DOHH2 (cell line): ENCODE results near the gene ENPEP.

Source experiments
- EZH2phosphoT487 ChIP-seq: fragments of 200-600 bp; sonication (generic); IDR thresholded peaks from 2 replicates; pipeline ENCODE4 v1.6.1; 2017; ENCODE audit warnings: borderline replicate concordance, mild to moderate bottlenecking, antibody characterized with exemption, low read length, moderate library complexity, mixed read lengths
- TF ChIP-seq, protein P1 (sequence below): fragments of 200-600 bp; sonication (generic); IDR thresholded peaks from one replicate; pipeline ENCODE4 v1.5.1; 2014; ENCODE audit warnings: antibody characterized with exemption, mild to moderate bottlenecking, low read depth, low read length; ENCODE audit not compliant: poor library complexity, severe bottlenecking

DNA sequence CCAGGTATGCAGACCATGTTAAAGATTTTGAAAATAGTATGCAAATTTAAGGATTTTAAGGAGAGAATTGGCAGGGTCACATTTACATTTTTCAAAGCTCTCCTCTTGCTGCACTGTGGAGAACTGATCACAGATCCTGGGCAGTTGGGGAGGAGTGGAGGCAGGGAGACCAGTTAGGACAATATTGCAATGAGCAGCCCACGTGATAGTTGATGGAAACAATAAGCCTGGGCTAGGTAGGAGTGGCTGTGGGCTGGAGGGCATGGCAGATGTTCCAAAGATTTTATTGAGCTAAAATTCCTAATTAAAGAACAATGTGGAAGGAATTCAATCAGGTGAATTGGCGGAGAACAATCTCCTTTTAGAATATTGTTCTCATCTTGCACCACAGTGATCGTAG is 50.6 kb downstream of the ENPEP start:
- TF ChIP-seq, protein P1, sequence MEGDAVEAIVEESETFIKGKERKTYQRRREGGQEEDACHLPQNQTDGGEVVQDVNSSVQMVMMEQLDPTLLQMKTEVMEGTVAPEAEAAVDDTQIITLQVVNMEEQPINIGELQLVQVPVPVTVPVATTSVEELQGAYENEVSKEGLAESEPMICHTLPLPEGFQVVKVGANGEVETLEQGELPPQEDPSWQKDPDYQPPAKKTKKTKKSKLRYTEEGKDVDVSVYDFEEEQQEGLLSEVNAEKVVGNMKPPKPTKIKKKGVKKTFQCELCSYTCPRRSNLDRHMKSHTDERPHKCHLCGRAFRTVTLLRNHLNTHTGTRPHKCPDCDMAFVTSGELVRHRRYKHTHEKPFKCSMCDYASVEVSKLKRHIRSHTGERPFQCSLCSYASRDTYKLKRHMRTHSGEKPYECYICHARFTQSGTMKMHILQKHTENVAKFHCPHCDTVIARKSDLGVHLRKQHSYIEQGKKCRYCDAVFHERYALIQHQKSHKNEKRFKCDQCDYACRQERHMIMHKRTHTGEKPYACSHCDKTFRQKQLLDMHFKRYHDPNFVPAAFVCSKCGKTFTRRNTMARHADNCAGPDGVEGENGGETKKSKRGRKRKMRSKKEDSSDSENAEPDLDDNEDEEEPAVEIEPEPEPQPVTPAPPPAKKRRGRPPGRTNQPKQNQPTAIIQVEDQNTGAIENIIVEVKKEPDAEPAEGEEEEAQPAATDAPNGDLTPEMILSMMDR = no peak
- no peak for TF ChIP-seq EZH2phosphoT487
